HG03159 (cell line): ENCODE results near the gene STX18.
"Not testable (repeated sequence)": the region's sequence is repeated elsewhere in the genome, so short reads cannot be mapped to it uniquely, and the experiment has no call there.

Source experiments
- ATAC-seq: cut with Tn5 transposase; IDR thresholded peaks from one replicate; pipeline ENCODE4 v1.9.1; 2021; ENCODE audit warnings: mild to moderate bottlenecking, moderate library complexity; ENCODE audit not compliant: unreplicated experiment

STX18 gene

DNA sequence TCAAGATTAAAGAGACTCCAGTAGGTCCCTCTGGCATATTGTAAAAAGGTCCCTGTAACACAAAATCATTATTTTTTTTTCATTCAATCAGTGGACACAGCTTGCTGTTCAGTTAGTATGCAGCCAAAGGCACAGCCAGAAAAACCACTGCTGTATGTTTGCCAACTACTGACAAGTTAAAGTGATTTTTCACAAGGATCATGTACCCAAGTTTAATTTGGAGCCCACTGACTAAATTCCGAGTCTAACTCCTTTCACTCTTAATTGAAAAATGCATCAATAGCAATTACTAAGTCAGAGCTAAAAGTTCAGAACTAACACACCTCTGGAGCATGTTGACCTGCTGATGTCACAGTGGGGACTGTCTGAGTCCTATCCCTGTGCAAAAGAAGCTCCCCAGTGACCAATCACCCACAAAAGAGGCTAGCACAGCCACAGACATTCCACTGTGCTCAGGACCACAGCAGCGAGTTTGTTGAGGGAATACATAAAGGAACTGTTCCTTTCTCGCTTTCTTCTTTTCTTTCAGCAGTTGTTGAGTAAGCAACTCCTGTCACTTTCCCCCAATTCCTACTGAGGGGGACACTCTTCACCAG lies 60.4 kb downstream of the STX18 start:
- no peak for ATAC-seq

DNA sequence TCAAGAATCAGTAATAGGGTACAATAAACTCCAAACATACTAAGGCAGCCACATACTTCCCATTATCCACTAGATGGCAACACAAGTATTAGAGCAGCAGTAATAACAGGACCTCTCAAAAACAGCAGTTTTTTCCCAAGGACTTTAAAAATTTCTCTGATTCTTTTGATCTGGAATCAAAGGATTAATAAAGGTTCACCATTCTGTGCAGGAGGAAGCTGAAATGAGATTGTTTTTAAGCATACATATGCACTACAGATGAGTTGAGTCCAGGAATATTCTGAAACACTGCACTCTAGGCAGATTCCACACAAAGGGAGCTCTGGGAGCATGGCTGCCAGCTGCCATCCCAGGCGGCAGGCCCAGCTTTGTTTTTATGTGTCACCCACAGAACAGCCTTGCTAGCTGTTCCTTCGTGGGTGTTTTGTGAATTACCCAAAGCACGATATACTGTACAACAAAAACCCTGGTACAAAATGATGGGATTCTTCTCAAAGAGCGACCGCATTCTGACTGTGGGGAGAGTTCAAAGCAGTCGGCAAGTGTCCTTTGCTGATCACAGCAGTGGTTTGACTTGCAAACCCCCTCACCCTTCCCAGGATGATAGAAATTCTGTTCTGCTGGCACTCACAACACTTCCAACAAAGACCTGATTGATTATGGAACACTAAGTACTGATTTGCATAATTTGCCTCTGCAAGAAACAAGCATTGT lies 61.0 kb downstream of the STX18 start:
- no peak for ATAC-seq

GRCh38 chr4:4480205-4480604 lies 61.6 kb downstream of the STX18 start:
- ATAC-seq = no peak

- ATAC-seq = no peak
Observed at GRCh38 chr4:4479366-4479765, 62.5 kb downstream of the STX18 start.

- no peak for ATAC-seq
Observed at GRCh38 chr4:4477796-4478195, 64.1 kb downstream of the STX18 start.

- ATAC-seq = no peak
Observed at GRCh38 chr4:4477391-4477790, 64.5 kb downstream of the STX18 start.

- ATAC-seq = no peak
Observed at GRCh38 chr4:4474476-4474875, 67.4 kb downstream of the STX18 start.

GRCh38 chr4:4472344-4472958 lies 69.4 kb downstream of the STX18 start:
- ATAC-seq = no peak

- ATAC-seq = no peak
Observed at GRCh38 chr4:4471195-4471594, 70.7 kb downstream of the STX18 start.

- no peak for ATAC-seq
Observed at GRCh38 chr4:4470208-4470607, 71.6 kb downstream of the STX18 start.

DNA sequence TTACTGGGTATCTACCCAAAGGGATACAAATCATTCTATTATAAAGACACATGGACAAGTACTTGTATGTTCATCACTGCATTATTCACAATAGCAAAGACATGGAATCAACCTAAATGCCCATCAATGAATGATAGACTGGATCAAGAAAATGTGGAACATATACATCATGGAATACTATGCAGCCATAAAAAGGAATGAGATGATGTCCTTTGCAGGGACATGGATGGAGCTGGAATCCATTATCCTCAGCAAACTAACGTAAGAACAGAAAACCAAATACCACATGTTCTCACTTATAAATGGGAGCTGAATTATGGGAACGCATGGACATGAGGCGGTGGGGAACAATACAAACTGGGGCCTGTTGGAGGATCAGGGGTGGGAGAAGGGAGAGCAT lies 76.6 kb downstream of the STX18 start:
- not testable (repeated sequence) for ATAC-seq

DNA sequence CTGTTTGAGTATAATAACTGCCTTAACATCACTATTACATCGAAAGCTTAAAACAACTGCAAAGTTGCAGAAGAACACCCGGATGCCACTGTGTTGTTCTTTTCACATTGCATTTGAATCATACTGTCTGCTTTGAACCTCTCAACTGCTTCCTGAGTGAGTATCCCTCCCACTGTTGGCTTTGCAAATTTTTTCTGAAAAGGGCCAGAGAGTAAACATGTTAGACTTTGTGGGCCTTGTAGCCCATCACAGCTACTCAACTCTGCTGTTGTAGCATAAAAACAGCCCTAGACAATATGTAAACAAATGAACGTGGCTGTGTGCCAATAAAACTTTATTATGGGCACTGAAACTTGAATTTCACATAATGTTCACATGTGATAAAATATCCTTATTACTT lies 78.9 kb downstream of the STX18 start:
- no peak for ATAC-seq

DNA sequence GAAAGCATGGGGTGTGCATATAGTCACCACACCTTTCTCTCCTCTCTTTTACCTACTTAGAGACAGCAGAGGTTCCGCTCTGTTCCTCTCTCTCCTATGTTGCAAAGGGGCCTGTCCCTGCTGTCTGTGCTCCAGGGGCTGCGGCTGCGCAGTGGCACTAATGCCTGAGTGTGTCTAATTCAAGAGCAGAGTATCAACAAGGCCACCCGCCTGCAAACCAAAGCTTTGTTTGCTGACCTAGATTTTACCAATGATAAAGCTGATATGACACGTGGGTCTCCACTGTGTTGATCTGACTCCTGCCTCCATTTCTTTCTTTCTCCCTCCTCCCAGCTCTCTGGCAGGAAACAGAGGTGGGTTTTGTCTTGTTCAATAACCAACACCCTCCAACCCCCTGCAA lies 80.0 kb downstream of the STX18 start:
- no peak for ATAC-seq

DNA sequence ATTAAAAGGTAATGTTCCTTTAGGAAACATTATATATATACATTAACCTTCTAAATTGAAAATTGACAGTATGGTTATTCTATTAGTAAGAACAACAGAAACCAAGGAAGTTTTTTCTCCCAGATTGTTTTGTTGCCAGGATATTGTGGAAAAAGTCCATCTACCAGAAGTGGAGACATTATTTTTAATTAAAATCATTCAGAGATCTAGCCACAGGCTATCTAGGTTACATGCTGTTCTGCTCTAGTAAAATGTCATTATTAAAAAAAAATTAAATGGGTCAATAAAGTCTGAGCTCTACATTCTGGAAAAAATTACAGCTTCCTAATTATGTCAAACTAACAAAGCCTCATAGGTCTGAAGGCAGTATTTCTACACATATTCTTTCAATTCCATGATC lies 80.7 kb downstream of the STX18 start:
- no peak for ATAC-seq

DNA sequence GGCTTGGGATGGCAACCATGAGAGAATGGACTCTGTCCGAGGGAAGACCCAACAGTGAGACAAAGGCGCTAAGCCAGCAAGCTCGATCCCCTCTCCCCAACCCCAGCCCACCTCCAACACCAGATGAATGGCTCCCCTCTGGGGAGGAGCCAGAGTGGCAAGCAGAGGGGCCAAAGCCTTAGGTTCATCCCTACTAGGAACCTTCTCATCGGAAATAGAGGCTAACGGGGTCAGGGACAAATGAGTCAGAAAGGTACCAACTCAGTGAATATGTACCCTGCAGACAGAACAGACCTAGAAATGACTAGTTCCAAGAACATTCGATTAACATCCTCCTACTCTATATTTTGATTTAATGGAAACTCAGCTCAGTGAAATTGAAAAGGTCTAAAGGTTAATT lies 81.1 kb downstream of the STX18 start:
- ATAC-seq = no peak

GRCh38 chr4:4459181-4459580 lies 82.7 kb downstream of the STX18 start:
- ATAC-seq = no peak

DNA sequence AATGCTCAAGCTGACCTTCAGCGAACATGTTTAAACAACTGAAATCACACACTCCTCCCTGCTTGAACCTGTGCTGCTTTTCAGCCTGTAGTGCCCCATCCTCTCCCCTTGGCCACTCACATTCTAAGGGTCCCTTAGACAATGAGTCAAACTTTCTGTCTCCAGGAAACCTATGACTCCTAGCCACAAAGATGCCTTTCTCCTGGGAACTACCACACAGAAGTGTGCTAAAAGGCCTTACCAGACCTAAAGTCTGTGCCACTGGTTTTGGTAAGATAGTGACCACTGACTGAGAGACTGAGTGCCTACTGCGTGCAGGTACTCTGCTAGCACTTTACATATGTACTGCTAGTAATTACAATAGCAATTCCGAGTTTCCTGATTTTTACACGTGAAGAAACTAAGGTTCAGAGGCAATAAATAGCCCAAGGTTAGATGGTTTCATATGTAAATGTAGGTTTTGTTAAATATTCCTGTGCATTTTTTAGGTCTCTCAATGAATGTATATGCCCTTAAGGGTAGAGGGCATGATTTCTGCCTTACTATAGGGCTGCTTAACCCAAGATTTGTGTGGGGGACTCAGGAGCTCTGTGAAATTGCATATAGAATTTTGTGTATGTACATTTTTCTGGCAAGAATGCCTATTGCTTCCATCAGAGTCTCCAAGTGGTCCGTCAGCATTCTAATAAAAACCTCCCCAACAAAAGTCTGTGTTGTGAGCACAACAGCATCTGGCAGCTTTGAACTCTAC lies 83.9 kb downstream of the STX18 start:
- ATAC-seq = no peak

- ATAC-seq = no peak
Observed at GRCh38 chr4:4456816-4457578, 84.9 kb downstream of the STX18 start.

- ATAC-seq = no peak
Observed at GRCh38 chr4:4456351-4456750, 85.5 kb downstream of the STX18 start.

DNA sequence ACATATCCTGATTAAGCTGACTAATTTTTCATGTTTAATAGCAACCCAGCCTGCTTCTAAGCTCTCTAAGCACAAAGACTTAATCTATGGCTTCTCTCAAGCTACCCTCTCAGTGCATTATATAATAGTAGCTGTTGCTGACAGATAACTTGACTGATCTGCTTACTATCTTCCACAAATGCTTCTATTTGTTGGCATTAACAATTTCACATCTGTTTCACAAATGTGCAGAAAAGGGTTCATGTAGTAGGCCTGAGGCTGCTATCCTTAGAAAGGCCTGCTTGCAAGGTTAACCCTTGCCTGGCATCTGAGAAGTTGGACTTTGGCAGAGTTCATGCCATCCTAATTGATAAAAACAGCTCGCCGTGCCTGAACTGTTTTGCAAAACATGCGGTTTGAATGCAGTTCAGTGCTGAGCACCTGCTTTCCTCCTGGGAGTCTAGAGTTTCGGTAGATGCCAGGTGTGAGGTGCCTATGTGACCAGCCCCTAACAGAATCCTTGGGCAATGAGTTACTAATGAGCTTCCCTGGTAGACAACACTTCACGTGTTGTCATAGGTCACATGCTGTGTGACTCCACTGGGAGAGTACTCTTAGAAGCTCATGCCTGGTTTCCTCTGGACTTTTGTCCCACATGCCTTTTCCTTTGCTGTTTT lies 86.5 kb downstream of the STX18 start:
- peak; percentile 77 for ATAC-seq
